Liver (tissue), 9 donors: ENCODE data around the gene SMG6. TPM values are rescaled to one million over a fixed set of nuclear protein-coding genes. Genes with fewer than 3 reads are reported as not detected.

Experiments used
- DNase-seq: peaks from one replicate; pipeline ENCODE4 v3.0.0-alpha.2; 2017; ENCODE audit warnings: low spot score
- H3K27ac ChIP-seq, 2 donors: one replicate each; pipeline ENCODE4 v1.7.0; 2013; ENCODE audit warnings: inconsistent platforms in 2 of 2, low read length in 2 of 2, control low read depth in 1 of 2, low read depth in 1 of 2, mild to moderate bottlenecking in 1 of 2
- H3K27me3 ChIP-seq, 4 donors: one replicate each; pipeline versions ENCODE4 v1.6.1 to v1.7.0; 2013; ENCODE audit warnings: low read length in 3 of 4, inconsistent platforms in 1 of 4, mild to moderate bottlenecking in 1 of 4, moderate library complexity in 1 of 4; ENCODE audit not compliant: control insufficient read depth in 4 of 4, insufficient read depth in 4 of 4
- H3K36me3 ChIP-seq, 4 donors: one replicate each; pipeline versions ENCODE4 v1.6.1 to v1.7.0; 2013; ENCODE audit warnings: low read length in 3 of 4, mild to moderate bottlenecking in 3 of 4, low read depth in 1 of 4, moderate library complexity in 1 of 4; ENCODE audit not compliant: control insufficient read depth in 4 of 4, insufficient read depth in 3 of 4
- H3K4me1 ChIP-seq, 4 donors: one replicate each; pipeline versions ENCODE4 v1.6.1 to v1.7.0; 2013; ENCODE audit warnings: low read length in 3 of 4, mild to moderate bottlenecking in 3 of 4, moderate library complexity in 1 of 4; ENCODE audit not compliant: control insufficient read depth in 4 of 4, insufficient read depth in 4 of 4
- H3K4me3 ChIP-seq, 3 donors: one replicate each; pipeline versions ENCODE4 v1.6.1 to v1.7.0; 2013; ENCODE audit warnings: low read length in 3 of 3, control low read depth in 1 of 3, low read depth in 1 of 3, mild to moderate bottlenecking in 1 of 3
- H3K9ac ChIP-seq, 2 donors: one replicate each; pipeline ENCODE4 v1.7.0; 2013; ENCODE audit warnings: low read length in 2 of 2, mild to moderate bottlenecking in 2 of 2, moderate library complexity in 2 of 2, control low read depth in 1 of 2, low read depth in 1 of 2
- H3K9me3 ChIP-seq, 4 donors: one replicate each; pipeline versions ENCODE4 v1.6.1 to v1.7.0; 2013; ENCODE audit warnings: low read length in 3 of 4; ENCODE audit not compliant: control insufficient read depth in 4 of 4
- ATF3 ChIP-seq: IDR thresholded peaks from 2 replicates; pipeline ENCODE4 v1.6.1; 2016; ENCODE audit warnings: antibody characterized with exemption
- CTCF ChIP-seq: fragments of 150-350 bp; IDR thresholded peaks from 2 replicates; pipeline ENCODE4 v1.5.1; 2017; ENCODE audit warnings: improper control_type of control experiment, low read depth, low read length; ENCODE audit not compliant: missing input control
- EGR1 ChIP-seq, 2 donors: IDR thresholded peaks; 2 replicates each; pipeline ENCODE4 v1.6.1; 2016 to 2018; ENCODE audit warnings: antibody characterized with exemption in 2 of 2, low read depth in 2 of 2
- FOXA1 ChIP-seq: IDR thresholded peaks from 2 replicates; pipeline ENCODE4 v1.6.1; 2016; ENCODE audit warnings: antibody characterized with exemption
- FOXA2 ChIP-seq: IDR thresholded peaks from 2 replicates; pipeline ENCODE4 v1.6.1; 2016; ENCODE audit warnings: antibody characterized with exemption
- GABPA ChIP-seq, 2 donors: IDR thresholded peaks in 1 of 2; conservative IDR thresholded peaks in 1 of 2; 2 replicates each; pipeline ENCODE4 v1.6.1; 2016; ENCODE audit warnings: antibody characterized with exemption in 2 of 2, mild to moderate bottlenecking in 1 of 2, moderate library complexity in 1 of 2
- HNF4A ChIP-seq, 2 donors: conservative IDR thresholded peaks; 2 replicates each; pipeline ENCODE4 v1.6.1; 2016; ENCODE audit warnings: antibody characterized with exemption in 2 of 2, mild to moderate bottlenecking in 2 of 2
- HNF4G ChIP-seq: IDR thresholded peaks from 2 replicates; pipeline ENCODE4 v1.6.1; 2016; ENCODE audit warnings: antibody characterized with exemption
- JUND ChIP-seq, 2 donors: IDR thresholded peaks; 2 replicates each; pipeline ENCODE4 v1.6.1; 2016; ENCODE audit warnings: antibody characterized with exemption in 2 of 2
- MAX ChIP-seq: IDR thresholded peaks from 2 replicates; pipeline ENCODE4 v1.6.1; 2016; ENCODE audit warnings: antibody characterized with exemption
- NR2F2 ChIP-seq: IDR thresholded peaks from 2 replicates; pipeline ENCODE4 v1.6.1; 2016; ENCODE audit warnings: antibody characterized with exemption
- RAD21 ChIP-seq, 2 donors: IDR thresholded peaks; 2 replicates each; pipeline ENCODE4 v1.6.1; 2016; ENCODE audit warnings: antibody characterized with exemption in 2 of 2, mild to moderate bottlenecking in 2 of 2
- SP1 ChIP-seq: IDR thresholded peaks from 2 replicates; pipeline ENCODE4 v1.6.1; 2018; ENCODE audit warnings: antibody characterized with exemption, mild to moderate bottlenecking
- TAF1 ChIP-seq: conservative IDR thresholded peaks from 2 replicates; pipeline ENCODE4 v1.6.1; 2016; ENCODE audit warnings: antibody characterized with exemption, mild to moderate bottlenecking
- YY1 ChIP-seq: IDR thresholded peaks from 2 replicates; pipeline ENCODE4 v1.6.1; 2016; ENCODE audit warnings: antibody characterized with exemption, mild to moderate bottlenecking
- WGBS: extraction: QIAGEN DNeasy Blood & Tissue Kit; methylation state at CpG from one replicate; pipeline ENCODE4 v1.1.7; 2013; 5-methylcytosine and 5-hydroxymethylcytosine counted together
- polyA plus RNA-seq, 2 donors: library from polyadenylated mRNA; stranded (reverse) in 1 of 2; unstranded in 1 of 2; fragments of 200-250 nt in 1 of 2; fragments of >200 nt in 1 of 2; fragmentation: Nextera tagmentation in 1 of 2; extraction: Ambion mirVana in 1 of 2; gene quantifications; one replicate each; pipeline versions ENCODE4 v1.2.1 to v1.2.3, GENCODE V29; 2013 to 2015
- total RNA-seq, 2 donors: library from RNA; depleted of rRNA; stranded (reverse); fragments of >200 nt; gene quantifications; one replicate each; pipeline ENCODE4 v1.2.3, GENCODE V29; 2014
- TF ChIP-seq, protein P1 (sequence below): IDR thresholded peaks from 2 replicates; pipeline ENCODE4 v1.6.1; 2016; ENCODE audit warnings: antibody characterized with exemption
- TF ChIP-seq, protein P2 (sequence below): IDR thresholded peaks from 2 replicates; pipeline ENCODE4 v1.6.1; 2016; ENCODE audit warnings: antibody characterized with exemption, mild to moderate bottlenecking
- donor health status: healthy.
- donor health status: healthy.
- donor health status: healthy.
- donor health status: healthy.
- donor health status: healthy.

The SMG6 gene
- total and polyA plus RNA-seq, 4 donors = 4.9 to 12.0 (median 8.2) TPM

DNA sequence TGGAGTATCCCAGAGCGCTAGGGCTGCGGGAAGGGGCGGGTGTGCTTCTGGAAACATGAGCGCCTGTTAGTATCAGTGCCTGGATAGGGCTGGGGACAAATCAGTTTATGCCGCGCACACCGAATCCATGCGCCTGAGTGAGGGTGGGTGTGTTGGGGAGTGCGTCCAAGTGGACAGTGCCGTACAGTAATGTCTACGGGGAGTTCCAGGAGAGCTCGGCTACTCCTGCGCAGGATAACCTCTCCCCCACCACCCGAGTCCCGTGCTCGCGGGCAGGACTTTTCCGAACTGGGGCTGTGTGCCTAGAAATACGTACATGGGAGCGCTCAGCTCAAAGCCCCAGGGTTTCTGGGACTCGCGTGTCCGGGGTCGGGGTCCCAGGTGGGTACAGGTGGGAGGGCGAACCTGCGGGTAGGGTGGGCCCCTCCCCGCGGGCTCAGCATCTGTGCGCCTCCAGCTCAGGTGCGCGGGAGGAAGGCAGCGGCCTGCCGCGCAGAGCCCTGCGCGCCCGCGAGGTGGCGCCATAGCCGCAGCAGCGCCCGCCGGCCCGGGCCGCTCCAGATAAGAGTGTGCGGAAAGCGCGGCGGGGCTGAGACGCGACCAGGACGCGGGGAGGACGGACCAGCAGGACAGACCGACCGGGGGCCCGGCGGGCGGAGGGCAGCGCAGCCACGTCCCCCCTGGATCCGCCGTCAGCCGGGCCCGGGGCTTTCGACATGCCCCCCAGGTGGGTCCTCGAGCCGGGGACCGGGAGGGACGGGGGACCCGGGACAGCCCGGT lies 248.9 kb downstream of the SMG6 start, which contains the start of gene HIC1:
HIC1 (plus strand) TSS at position 592 of the 780 bp plus-strand sequence. CDS start 1,588 bp downstream, outside the sequence.
- H3K27me3 ChIP-seq = peaks cover 0 to 2% (median 0%) of the 10 kb centered on the region in 4 donors
- H3K9me3 ChIP-seq = no peaks in the 10 kb centered on the region
- H3K36me3 ChIP-seq = peaks cover 0 to under 1% (median 0%) of the 10 kb centered on the region in 4 donors
- H3K9ac ChIP-seq = no peak within 1 kb of the TSS
- peak within 1 kb of the TSS; percentile 73 to 82 for H3K27ac ChIP-seq
- 3% methylated on average over 72 of the region's 72 CpGs for WGBS
- peaks cover 10 to 43% (median 30%) of the 10 kb centered on the region in 4 donors for H3K4me1 ChIP-seq
- H3K4me3 ChIP-seq = peak within 1 kb of the TSS in 2 of 3 donors; percentile 37 to 64
- TF ChIP-seq RAD21 (IDR thresholded peaks at IDR 0.05) (peak; percentile 61 to 78), GABPA (IDR thresholded peaks at IDR 0.05 in 1 of 2, conservative IDR thresholded peaks at IDR 0.05 in 1 of 2) (no peak), FOXA2 (no peak), EGR1 (IDR thresholded peaks at IDR 0.05; ENCODE audit: low read depth in 2 of 2) (no peak), ATF3 (no peak), HNF4A (conservative IDR thresholded peaks at IDR 0.05) (no peak), FOXA1 (no peak), MAX (no peak), CTCF (peak; percentile 93)
- DNase-seq = peak; percentile 81

- peak overlapping the region; percentile 46 to 73 for H3K27ac ChIP-seq
- peaks cover 13 to 48% (median 33%) of the 10 kb centered on the region in 4 donors for H3K4me1 ChIP-seq
- WGBS = 13% methylated on average over 16 of the region's 16 CpGs
- H3K36me3 ChIP-seq = no peaks in the 10 kb centered on the region
- no peaks in the 10 kb centered on the region for H3K9me3 ChIP-seq
- H3K4me3 ChIP-seq = peak overlapping the region in 1 of 3 donors; percentile 28
- H3K27me3 ChIP-seq = peaks cover 0 to 2% (median 0%) of the 10 kb centered on the region in 4 donors
- no peak for DNase-seq
- TF ChIP-seq FOXA2 = no peak
- no peak for TF ChIP-seq FOXA1
- TF ChIP-seq, protein P1, sequence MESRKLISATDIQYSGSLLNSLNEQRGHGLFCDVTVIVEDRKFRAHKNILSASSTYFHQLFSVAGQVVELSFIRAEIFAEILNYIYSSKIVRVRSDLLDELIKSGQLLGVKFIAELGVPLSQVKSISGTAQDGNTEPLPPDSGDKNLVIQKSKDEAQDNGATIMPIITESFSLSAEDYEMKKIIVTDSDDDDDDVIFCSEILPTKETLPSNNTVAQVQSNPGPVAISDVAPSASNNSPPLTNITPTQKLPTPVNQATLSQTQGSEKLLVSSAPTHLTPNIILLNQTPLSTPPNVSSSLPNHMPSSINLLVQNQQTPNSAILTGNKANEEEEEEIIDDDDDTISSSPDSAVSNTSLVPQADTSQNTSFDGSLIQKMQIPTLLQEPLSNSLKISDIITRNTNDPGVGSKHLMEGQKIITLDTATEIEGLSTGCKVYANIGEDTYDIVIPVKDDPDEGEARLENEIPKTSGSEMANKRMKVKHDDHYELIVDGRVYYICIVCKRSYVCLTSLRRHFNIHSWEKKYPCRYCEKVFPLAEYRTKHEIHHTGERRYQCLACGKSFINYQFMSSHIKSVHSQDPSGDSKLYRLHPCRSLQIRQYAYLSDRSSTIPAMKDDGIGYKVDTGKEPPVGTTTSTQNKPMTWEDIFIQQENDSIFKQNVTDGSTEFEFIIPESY = no peak
- TF ChIP-seq TAF1 = no peak
- no peak for TF ChIP-seq MAX
- no peak for TF ChIP-seq SP1
- TF ChIP-seq CTCF = no peak
- TF ChIP-seq RAD21 (IDR thresholded peaks at IDR 0.05) = no peak
- TF ChIP-seq, protein P2, sequence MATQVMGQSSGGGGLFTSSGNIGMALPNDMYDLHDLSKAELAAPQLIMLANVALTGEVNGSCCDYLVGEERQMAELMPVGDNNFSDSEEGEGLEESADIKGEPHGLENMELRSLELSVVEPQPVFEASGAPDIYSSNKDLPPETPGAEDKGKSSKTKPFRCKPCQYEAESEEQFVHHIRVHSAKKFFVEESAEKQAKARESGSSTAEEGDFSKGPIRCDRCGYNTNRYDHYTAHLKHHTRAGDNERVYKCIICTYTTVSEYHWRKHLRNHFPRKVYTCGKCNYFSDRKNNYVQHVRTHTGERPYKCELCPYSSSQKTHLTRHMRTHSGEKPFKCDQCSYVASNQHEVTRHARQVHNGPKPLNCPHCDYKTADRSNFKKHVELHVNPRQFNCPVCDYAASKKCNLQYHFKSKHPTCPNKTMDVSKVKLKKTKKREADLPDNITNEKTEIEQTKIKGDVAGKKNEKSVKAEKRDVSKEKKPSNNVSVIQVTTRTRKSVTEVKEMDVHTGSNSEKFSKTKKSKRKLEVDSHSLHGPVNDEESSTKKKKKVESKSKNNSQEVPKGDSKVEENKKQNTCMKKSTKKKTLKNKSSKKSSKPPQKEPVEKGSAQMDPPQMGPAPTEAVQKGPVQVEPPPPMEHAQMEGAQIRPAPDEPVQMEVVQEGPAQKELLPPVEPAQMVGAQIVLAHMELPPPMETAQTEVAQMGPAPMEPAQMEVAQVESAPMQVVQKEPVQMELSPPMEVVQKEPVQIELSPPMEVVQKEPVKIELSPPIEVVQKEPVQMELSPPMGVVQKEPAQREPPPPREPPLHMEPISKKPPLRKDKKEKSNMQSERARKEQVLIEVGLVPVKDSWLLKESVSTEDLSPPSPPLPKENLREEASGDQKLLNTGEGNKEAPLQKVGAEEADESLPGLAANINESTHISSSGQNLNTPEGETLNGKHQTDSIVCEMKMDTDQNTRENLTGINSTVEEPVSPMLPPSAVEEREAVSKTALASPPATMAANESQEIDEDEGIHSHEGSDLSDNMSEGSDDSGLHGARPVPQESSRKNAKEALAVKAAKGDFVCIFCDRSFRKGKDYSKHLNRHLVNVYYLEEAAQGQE = no peak
- TF ChIP-seq ATF3 = no peak
- no peak for TF ChIP-seq YY1
- no peak for TF ChIP-seq EGR1 (IDR thresholded peaks at IDR 0.05; ENCODE audit: low read depth in 2 of 2)
- TF ChIP-seq JUND (IDR thresholded peaks at IDR 0.05) = no peak
- no peak for TF ChIP-seq GABPA (IDR thresholded peaks at IDR 0.05 in 1 of 2, conservative IDR thresholded peaks at IDR 0.05 in 1 of 2)
- TF ChIP-seq HNF4G = no peak
- no peak for TF ChIP-seq NR2F2
- no peak overlapping the region for H3K9ac ChIP-seq
Observed at GRCh38 chr17:2054262-2054511, 249.4 kb downstream of the SMG6 start.
